K562 (cell line): ENCODE results near the gene TK1. TPM values are rescaled to one million over a fixed set of nuclear protein-coding genes. Genes with fewer than 3 reads are reported as not detected.

Experiments
- CAMTA2 ChIP-seq: fragments of 250-450 bp; sonication (Bioruptor Pico); conservative IDR thresholded peaks from 2 replicates; pipeline ENCODE4 v1.5.1; 2022
- CHD1 ChIP-seq: fragments of 200-600 bp; sonication (generic); IDR thresholded peaks from one replicate; pipeline ENCODE4 v1.6.1; 2012; ENCODE audit warnings: mild to moderate bottlenecking, moderate library complexity, low read length, inconsistent platforms
- FOXK2 ChIP-seq, 2 experiments: fragments of 450-650 bp; IDR thresholded peaks in 1 of 2; conservative IDR thresholded peaks in 1 of 2; 2 replicates each; pipeline ENCODE4 v1.6.1; 2016; ENCODE audit warnings: low read depth in 2 of 2, mild to moderate bottlenecking in 1 of 2
- FOXM1 ChIP-seq, 2 experiments: fragments of 450-650 bp in 1 of 2; sonication (generic) in 1 of 2; formaldehyde crosslinking in 1 of 2; IDR thresholded peaks; 2 replicates each; pipeline versions ENCODE4 v1.6.1 to v1.9.0; 2017 to 2022; ENCODE audit warnings: low read depth in 2 of 2, mild to moderate bottlenecking in 2 of 2, missing genetic modification reagents in 1 of 2, moderate library complexity in 1 of 2
- GABPB2 ChIP-seq: fragments of 250-450 bp; sonication (Bioruptor Pico); conservative IDR thresholded peaks from 2 replicates; pipeline ENCODE4 v1.5.1; 2021; ENCODE audit warnings: mild to moderate bottlenecking
- JUND ChIP-seq, 2 experiments: IDR thresholded peaks; 2 replicates in 1 of 2; 3 replicates in 1 of 2; pipeline ENCODE4 v1.6.1; 2011; ENCODE audit warnings: borderline replicate concordance in 2 of 2, low read depth in 2 of 2, low read length in 2 of 2, improper control_type of control experiment in 1 of 2, missing biosample characterization in 1 of 2, missing genetic modification characterization in 1 of 2, missing genetic modification reagents in 1 of 2
- MEF2A ChIP-seq: IDR thresholded peaks from 2 replicates; pipeline ENCODE4 v1.6.1; 2011; ENCODE audit warnings: low read depth, mild to moderate bottlenecking, low read length, moderate library complexity; ENCODE audit not compliant: control insufficient read depth
- MITF ChIP-seq: IDR thresholded peaks from 2 replicates; pipeline ENCODE4 v1.6.1; 2014; ENCODE audit warnings: antibody characterized with exemption
- POLR2B ChIP-seq: fragments of 450-650 bp; IDR thresholded peaks from 2 replicates; pipeline ENCODE4 v1.6.1; 2018; ENCODE audit warnings: low read depth; ENCODE audit not compliant: partially characterized antibody
- PTBP1 ChIP-seq: fragments of 200-400 bp; formaldehyde crosslinking; IDR thresholded peaks from 2 replicates; pipeline ENCODE4 v1.6.1; 2017; ENCODE audit warnings: low read depth, low read length
- PTRF ChIP-seq: fragments of 450-650 bp; IDR thresholded peaks from 2 replicates; pipeline ENCODE4 v1.6.1; 2016; ENCODE audit warnings: mild to moderate bottlenecking, missing genetic modification characterization, missing compliant biosample characterization
- RNF2 ChIP-seq: sonication (generic); IDR thresholded peaks from 2 replicates; pipeline ENCODE4 v1.6.1; 2016
- SNIP1 ChIP-seq: fragments of 450-650 bp; IDR thresholded peaks from 2 replicates; pipeline ENCODE4 v1.7.1; 2017; ENCODE audit warnings: low read depth, mild to moderate bottlenecking
- U2AF2 ChIP-seq: fragments of 200-400 bp; formaldehyde crosslinking; optimal IDR thresholded peaks from 2 replicates; pipeline ENCODE3; 2017; ENCODE audit warnings: low read depth, mild to moderate bottlenecking, low read length
- ZBTB17 ChIP-seq: fragments of 450-650 bp; formaldehyde crosslinking; IDR thresholded peaks from 2 replicates; pipeline ENCODE4 v1.4.0; 2020; ENCODE audit warnings: mild to moderate bottlenecking
- ZNF175 ChIP-seq: fragments of 200-800 bp; sonication (Bioruptor generic); IDR thresholded peaks from 2 replicates; pipeline ENCODE4 v1.6.1; 2016; ENCODE audit warnings: low read depth, mild to moderate bottlenecking, missing genetic modification characterization, missing compliant biosample characterization
- ZNF316 ChIP-seq: fragments of 450-650 bp; IDR thresholded peaks from 2 replicates; pipeline ENCODE4 v1.6.1; 2016
- ZSCAN32 ChIP-seq: fragments of 450-650 bp; formaldehyde crosslinking; IDR thresholded peaks from 2 replicates; pipeline ENCODE4 v1.4.0; 2020; ENCODE audit warnings: mild to moderate bottlenecking, moderate library complexity
- polyA plus RNA-seq, 8 experiments: library from polyadenylated mRNA; depleted of rRNA in 4 of 8; stranded (reverse) in 5 of 8; unstranded in 3 of 8; fragments of >200 nt; fragmentation: Nextera tagmentation in 2 of 8; fragmentation: Illumina TruSeq in 1 of 8; extraction: Ambion mirVana in 2 of 8; extraction: Trizol in 1 of 8; gene quantifications; 2 replicates each; pipeline versions ENCODE4 v1.2.1 to v1.2.3, GENCODE V29; 2011 to 2014; ENCODE audit warnings: inconsistent platforms in 1 of 8, missing spikeins in 1 of 8
- total RNA-seq, 7 experiments: library from RNA; depleted of rRNA in 6 of 7; stranded (reverse); fragments of >200 nt in 6 of 7; fragmentation: Illumina TruSeq in 2 of 7; extraction: Trizol in 2 of 7; gene quantifications; 2 replicates each; pipeline versions ENCODE4 v1.2.1 to v1.2.3, GENCODE V29; 2011 to 2021; ENCODE audit warnings: low replicate concordance in 1 of 7
- TF ChIP-seq, protein P1 (sequence below): IDR thresholded peaks from 2 replicates; pipeline ENCODE4 v1.6.1; 2011; ENCODE audit warnings: borderline replicate concordance, low read depth, mild to moderate bottlenecking, moderate library complexity, low read length; ENCODE audit not compliant: insufficient read depth, poor library complexity, severe bottlenecking
- TF ChIP-seq, protein P2 (sequence below): fragments of 200-800 bp; sonication (Bioruptor generic); IDR thresholded peaks from 2 replicates; pipeline ENCODE4 v1.6.1; 2017; ENCODE audit warnings: missing genetic modification characterization, missing compliant biosample characterization

Gene TK1
- total and polyA plus RNA-seq, 9 of the 15 experiments (the other 6 are each of a cell fraction or from before 2014, with no cell fraction given): 8.4 to 280 (median 103) TPM

DNA sequence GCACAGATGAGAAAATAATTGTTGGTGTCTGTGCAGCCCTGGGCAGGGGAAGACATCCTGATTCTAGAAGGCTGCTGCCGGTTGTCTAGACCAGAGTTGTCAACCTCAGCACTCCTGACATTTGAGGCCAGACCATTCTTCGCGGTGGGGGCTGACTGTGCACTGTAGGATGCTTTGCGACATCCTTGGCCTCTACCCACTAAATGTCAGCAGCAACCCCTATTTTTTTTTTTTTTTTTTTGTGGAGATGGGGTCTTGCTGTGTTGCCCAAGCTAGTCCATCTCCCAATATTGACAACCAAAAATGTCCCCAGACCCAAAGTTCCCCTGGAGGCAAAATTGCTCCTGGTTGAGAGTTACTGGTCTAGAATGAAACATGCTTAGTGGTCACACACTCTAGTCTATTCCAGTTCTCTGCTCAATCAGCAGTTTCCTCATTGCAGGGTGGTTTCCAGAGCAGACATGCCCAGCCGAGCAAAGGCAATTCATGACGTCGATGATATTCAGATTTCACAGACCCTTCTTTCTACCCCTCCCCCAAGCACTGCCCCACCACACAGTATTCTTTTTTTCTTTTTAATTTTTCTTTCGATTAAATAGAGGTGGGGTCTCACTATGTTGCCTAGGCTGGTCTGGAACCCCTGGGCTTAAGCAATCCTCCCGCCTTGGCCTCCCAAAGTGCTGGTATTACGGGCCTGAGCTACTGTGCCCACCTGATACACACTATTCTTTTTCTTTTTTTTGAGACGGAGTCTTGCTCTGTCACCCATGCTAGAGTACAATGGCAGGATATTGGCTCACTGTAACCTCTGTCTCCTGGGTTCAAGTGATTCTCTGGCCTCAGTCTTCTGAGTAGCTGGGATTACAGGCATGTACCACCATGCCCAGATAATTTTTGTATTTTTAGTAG lies 31.7 kb downstream of the TK1 start (continued):
- TF ChIP-seq MEF2A: no peak
- no peak for TF ChIP-seq PTBP1
- TF ChIP-seq FOXM1 (IDR thresholded peaks at IDR 0.05; ENCODE audit: low read depth): no peak
- TF ChIP-seq FOXM1 (CRISPR knock-in tag; IDR thresholded peaks at IDR 0.05; ENCODE audit: low read depth): no peak
- TF ChIP-seq CHD1: no peak
- TF ChIP-seq ZSCAN32 (CRISPR knock-in tag): no peak
- TF ChIP-seq FOXK2 (conservative IDR thresholded peaks at IDR 0.05 in 1 of 2, IDR thresholded peaks at IDR 0.05 in 1 of 2; ENCODE audit: low read depth in 2 of 2): peak in 1 of 2 experiments; percentile 48; a peak in 1 of 4 replicates
- TF ChIP-seq JUND (IDR thresholded peaks at IDR 0.05; ENCODE audit: borderline replicate concordance, low read depth, low read length): no peak
- no peak for TF ChIP-seq JUND (tag; IDR thresholded peaks at IDR 0.05; ENCODE audit: borderline replicate concordance, low read depth, low read length)
- no peak for TF ChIP-seq CAMTA2 (CRISPR knock-in tag)
- TF ChIP-seq SNIP1: no peak
- no peak for TF ChIP-seq POLR2B
- no peak for TF ChIP-seq U2AF2
- TF ChIP-seq RNF2: no peak
- TF ChIP-seq, protein P1, sequence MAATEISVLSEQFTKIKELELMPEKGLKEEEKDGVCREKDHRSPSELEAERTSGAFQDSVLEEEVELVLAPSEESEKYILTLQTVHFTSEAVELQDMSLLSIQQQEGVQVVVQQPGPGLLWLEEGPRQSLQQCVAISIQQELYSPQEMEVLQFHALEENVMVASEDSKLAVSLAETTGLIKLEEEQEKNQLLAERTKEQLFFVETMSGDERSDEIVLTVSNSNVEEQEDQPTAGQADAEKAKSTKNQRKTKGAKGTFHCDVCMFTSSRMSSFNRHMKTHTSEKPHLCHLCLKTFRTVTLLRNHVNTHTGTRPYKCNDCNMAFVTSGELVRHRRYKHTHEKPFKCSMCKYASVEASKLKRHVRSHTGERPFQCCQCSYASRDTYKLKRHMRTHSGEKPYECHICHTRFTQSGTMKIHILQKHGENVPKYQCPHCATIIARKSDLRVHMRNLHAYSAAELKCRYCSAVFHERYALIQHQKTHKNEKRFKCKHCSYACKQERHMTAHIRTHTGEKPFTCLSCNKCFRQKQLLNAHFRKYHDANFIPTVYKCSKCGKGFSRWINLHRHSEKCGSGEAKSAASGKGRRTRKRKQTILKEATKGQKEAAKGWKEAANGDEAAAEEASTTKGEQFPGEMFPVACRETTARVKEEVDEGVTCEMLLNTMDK: no peak
- 0 out of 2 replicates have a peak, but pooled peaks have one; percentile 34 for TF ChIP-seq ZBTB17 (CRISPR knock-in tag)
- no peak for TF ChIP-seq GABPB2 (CRISPR knock-in tag)
- TF ChIP-seq PTRF (tag): no peak
- TF ChIP-seq, protein P2, sequence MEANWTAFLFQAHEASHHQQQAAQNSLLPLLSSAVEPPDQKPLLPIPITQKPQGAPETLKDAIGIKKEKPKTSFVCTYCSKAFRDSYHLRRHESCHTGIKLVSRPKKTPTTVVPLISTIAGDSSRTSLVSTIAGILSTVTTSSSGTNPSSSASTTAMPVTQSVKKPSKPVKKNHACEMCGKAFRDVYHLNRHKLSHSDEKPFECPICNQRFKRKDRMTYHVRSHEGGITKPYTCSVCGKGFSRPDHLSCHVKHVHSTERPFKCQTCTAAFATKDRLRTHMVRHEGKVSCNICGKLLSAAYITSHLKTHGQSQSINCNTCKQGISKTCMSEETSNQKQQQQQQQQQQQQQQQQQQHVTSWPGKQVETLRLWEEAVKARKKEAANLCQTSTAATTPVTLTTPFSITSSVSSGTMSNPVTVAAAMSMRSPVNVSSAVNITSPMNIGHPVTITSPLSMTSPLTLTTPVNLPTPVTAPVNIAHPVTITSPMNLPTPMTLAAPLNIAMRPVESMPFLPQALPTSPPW (CRISPR knock-in tag): no peak
- no peak for TF ChIP-seq ZNF175 (CRISPR knock-in tag)
- TF ChIP-seq MITF: no peak
- TF ChIP-seq ZNF316: peak; percentile 67
